ENCODE data around the gene PITPNC1.
"Not testable (repeated sequence)": the region's sequence is repeated elsewhere in the genome, so short reads cannot be mapped to it uniquely, and the experiment has no call there.

The PITPNC1 gene

GRCh38 chr17:67376737-67377487 lies at the start of gene PITPNC1:
PITPNC1 (plus strand) TSS chr17:67377281.
- peak; percentile 88 for DNase-seq

GRCh38 chr17:67328026-67328425 lies 49.1 kb upstream of the PITPNC1 start:
- DNase-seq = peak; percentile 94

GRCh38 chr17:67331381-67332161 lies 45.5 kb upstream of the PITPNC1 start:
- not testable (repeated sequence) for DNase-seq

GRCh38 chr17:67332162-67332508 lies 44.9 kb upstream of the PITPNC1 start:
- DNase-seq = not testable (repeated sequence)

- no peak for DNase-seq
Measured at GRCh38 chr17:67335245-67335835, 41.7 kb upstream of the PITPNC1 start.

GRCh38 chr17:67336859-67337258 lies 40.2 kb upstream of the PITPNC1 start:
- DNase-seq = no peak

GRCh38 chr17:67338353-67338752 lies 38.7 kb upstream of the PITPNC1 start:
- DNase-seq = not testable (repeated sequence)

- DNase-seq = no peak
Measured at GRCh38 chr17:67343237-67343636, 33.8 kb upstream of the PITPNC1 start.

- no peak for DNase-seq
Measured at GRCh38 chr17:67347826-67348225, 29.3 kb upstream of the PITPNC1 start.

GRCh38 chr17:67349420-67349819 lies 27.7 kb upstream of the PITPNC1 start:
- DNase-seq = no peak

- no peak for DNase-seq
Measured at GRCh38 chr17:67353161-67353560, 23.9 kb upstream of the PITPNC1 start.

GRCh38 chr17:67353929-67354574 lies 23.0 kb upstream of the PITPNC1 start:
- no peak for DNase-seq

GRCh38 chr17:67358612-67359011 lies 18.5 kb upstream of the PITPNC1 start:
- no peak for DNase-seq

- peak; percentile 65 for DNase-seq
Measured at GRCh38 chr17:67359960-67360791, 16.9 kb upstream of the PITPNC1 start.

- DNase-seq = no peak
Measured at GRCh38 chr17:67360880-67361279, 16.2 kb upstream of the PITPNC1 start.

GRCh38 chr17:67362173-67362572 lies 14.9 kb upstream of the PITPNC1 start:
- no peak for DNase-seq

GRCh38 chr17:67364847-67365737 lies 12.0 kb upstream of the PITPNC1 start:
- no peak for DNase-seq

- peak; percentile 41 for DNase-seq
Measured at GRCh38 chr17:67365738-67366192, 11.3 kb upstream of the PITPNC1 start.

GRCh38 chr17:67366193-67367157 lies 10.6 kb upstream of the PITPNC1 start, which contains the start of gene PSMD12:
PSMD12 (minus strand) TSS chr17:67366577; CDS start chr17:67366519, 58 bp downstream.
- DNase-seq = peak; percentile 93

- no peak for DNase-seq
Measured at GRCh38 chr17:67369676-67370075, 7.4 kb upstream of the PITPNC1 start.
